ENCODE measurements around the gene NHS.
"Not testable (repeated sequence)": the region's sequence is repeated elsewhere in the genome, so short reads cannot be mapped to it uniquely, and the experiment has no call there.

NHS gene

DNA sequence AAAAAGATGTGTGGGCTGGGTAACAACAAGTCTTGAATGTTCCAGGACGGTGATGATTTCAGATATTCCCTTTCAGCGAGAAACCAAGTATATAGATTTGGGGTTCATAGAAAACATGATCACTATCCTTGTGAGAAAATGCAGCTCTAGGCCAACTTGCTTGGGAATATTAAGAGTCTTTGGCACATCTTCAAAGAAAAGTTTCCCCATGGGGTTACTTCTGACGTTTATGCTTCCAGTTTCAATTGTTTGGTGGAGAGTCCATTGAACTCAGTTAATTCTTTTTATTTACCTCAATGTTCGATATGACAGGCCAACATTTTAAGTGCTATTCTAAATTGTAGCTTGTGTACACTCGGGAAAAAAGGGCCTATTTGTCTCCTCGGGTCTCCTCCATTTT is 126.7 kb downstream of the NHS start:
- DNase-seq, result no peak

- DNase-seq, result not testable (repeated sequence)
These were observed 131.4 kb downstream of the NHS start for GRCh38 chrX:17506352-17506751.

GRCh38 chrX:17511556-17511955 is 136.6 kb downstream of the NHS start:
- DNase-seq, result no peak

- no peak for DNase-seq
These were observed 144.4 kb downstream of the NHS start for GRCh38 chrX:17519358-17519757.

DNA sequence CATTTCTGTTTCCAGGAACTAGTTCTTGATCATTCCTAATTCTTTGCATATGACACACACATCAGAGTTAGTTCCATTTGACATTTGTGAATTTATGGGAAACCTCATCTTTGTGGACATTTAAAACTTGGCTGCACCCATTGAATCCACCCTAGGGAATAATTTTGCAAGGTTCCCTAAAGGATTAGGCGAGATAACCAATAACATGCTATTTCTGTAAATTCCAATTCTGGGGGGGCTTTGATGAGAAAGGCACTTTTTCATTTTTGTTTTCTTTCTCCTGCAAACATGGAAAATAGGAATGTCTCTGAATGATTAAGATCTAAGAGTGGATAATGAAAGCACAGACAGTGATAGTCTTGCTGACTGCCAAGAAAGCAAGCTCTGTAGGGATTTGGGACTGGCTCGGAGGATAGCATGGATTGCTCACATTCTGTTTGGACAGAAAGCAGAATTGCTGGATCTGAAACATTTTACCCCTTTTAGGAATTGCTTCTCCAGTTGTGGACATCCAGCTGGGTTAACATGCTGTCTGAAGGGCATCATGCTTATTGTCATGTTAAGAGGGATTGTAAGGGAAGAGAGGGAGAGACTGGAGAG is 145.1 kb downstream of the NHS start:
- no peak for DNase-seq

- DNase-seq, result no peak
These were observed 147.1 kb downstream of the NHS start for GRCh38 chrX:17521871-17522693.

DNA sequence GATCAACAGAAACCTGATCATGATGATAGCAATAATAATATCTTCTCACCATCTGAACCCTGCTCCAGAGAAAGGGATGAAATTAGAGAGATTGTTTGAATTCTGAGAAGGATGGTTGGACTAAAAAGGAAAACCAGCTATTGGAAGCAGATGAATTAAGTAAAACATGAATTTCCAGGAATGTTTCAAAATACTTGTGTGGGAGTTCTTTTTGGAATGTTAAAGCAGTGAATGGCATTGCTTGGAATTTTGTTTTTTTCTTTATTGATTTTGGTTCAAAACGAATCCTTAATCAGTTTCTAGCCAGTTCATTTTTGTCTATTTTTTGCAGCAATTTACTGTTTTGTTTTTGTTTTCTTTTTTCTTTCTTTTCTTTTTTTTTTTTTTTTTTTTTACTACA is 150.3 kb downstream of the NHS start:
- DNase-seq, result no peak

- no peak for DNase-seq
These were observed 151.0 kb downstream of the NHS start for GRCh38 chrX:17525762-17526555.

- no peak for DNase-seq
These were observed 152.2 kb downstream of the NHS start for GRCh38 chrX:17527135-17527701.

DNA sequence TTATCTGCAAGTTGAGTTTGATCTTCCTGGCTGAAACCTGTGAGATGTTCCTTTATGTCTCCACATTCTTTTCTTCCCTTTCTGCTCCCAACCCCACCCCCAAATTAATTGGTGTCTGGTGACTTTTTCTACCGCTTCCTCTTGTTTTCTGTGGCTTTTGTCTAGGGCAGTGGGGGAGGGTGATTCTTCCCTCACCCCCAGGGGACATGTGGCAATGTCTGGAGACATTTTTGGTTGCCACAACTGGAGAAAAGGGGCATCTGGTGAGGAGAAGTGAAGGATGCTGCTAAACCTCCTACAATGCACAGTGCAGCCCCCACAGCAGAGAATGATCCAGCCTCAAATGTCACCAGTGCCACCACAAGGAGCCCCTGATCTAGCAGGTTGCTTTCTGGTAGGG is 152.9 kb downstream of the NHS start:
- DNase-seq, result no peak

- no peak for DNase-seq
These were observed 154.2 kb downstream of the NHS start for GRCh38 chrX:17529151-17529745.

DNA sequence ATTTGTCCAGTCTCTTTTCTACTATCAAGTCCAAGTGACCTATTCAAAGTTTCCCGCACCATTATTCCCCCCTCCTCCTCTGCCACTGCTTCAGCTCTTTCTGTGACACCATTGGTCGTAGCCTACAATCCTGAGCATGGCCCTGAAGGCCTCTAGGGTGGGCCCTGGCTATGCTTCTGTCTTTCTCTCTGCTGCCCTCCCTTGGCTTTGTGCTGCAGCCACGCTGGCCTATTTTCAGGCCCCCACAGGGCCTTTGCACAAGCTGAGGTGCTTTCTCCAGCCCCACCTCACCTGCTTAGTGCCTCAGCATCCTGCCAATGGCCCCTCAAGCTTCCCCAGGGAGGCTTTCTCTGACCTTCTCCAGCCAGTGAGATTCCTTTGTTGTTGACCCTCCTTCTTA is 156.5 kb downstream of the NHS start:
- DNase-seq, result no peak

DNA sequence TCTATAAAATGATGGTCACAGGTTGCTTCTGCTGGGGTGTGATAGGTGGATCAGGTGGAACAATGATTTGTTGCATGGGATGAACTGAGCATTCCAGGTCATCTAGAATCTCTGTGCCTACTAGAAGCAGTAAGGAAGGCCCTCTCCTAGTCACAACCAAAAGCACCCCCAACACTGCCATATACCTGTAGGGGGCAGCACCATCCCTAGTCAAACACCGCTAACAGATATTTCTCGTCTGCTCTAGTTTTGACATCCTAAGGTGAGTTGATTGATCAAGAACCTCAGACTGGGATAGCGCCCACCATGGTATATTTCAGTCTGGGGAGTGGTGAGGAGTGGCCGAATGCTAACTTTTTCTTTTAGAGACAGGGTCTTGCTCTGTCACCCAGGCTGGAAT is 160.2 kb downstream of the NHS start:
- no peak for DNase-seq

DNA sequence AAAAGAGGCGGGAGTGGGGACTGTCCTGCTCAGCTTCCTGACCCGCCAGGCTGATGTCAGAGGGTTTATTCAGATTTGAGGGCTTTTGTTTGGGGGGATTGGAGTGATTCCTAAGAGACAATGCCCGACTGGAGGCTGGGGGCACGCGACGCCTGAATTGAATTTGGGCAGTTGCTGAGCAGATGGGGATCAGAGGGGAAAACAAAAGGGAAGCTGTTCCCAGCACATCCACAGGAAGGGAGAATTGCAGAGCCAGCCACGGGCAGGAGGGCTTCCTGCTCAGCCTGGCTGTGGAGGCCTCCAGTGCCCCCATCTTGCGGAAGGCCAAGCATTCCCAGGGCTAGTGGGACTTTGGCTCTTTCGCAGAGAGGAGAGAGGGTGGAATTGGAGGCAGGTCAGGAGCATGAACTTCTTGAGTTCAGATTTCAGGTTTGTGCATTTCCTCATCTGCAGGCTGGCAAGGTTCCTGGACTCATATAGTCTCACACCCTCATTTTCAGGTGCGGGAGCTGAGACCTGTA is 162.8 kb downstream of the NHS start:
- no peak for DNase-seq

GRCh38 chrX:17542123-17542522 is 167.1 kb downstream of the NHS start:
- DNase-seq, result no peak

DNA sequence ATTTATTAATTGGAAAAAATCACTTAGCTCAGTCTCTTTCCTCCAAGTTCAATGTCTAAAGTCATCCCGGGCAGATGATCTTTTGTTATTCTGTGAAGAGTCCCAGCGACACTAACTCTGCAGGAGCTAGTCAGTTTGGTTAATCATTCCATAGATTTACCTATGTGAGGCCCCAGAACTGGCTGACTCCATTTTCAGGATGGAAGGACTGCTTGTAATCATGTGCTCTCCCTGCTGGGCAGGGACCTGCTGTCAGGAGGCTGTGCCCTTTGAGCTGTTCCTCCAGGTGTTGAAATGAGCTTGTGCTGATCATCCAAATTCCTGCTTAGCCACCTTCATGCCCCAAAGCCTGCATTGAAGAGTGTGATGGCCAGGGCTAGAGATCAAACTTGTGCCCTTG is 169.8 kb downstream of the NHS start:
- no peak for DNase-seq

DNA sequence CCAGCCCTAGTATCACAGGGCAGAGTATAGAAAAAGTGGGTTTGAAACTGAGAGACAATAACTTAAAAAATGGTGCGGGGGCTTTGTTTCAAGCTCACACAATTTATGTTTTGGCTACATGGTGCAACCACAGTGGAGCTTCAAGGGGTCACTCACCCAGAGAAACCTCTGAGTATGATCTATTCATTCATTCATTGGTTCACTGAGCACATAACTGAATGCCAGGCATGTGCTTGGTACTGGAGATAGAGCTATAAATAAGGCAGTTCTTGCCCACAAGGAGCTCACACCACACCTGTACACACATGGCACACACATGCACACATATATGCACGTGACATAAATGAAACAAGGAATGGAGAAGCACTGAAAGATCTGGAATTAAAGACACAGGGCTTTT is 171.4 kb downstream of the NHS start:
- no peak for DNase-seq

DNA sequence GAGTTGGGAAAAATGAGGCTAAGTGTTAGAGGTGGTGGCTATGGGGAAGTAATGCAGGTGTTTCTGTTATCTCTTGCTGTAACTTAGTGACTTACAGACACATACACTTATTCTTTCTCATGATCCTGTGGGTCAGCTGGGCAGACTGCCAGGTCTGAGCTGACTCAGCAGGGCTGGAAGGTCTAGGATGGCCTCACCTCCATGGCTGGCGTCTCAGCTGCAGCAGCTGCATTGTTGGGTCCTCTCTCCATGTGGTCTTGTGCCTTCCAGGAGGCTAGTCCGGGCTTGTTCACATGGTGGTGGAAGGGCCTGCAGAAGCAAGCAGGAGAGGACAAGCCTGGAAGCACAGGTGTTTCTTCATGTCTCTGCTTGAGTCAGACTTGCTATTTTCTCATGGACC is 172.7 kb downstream of the NHS start:
- DNase-seq, result no peak

- DNase-seq, result no peak
These were observed 174.2 kb downstream of the NHS start for GRCh38 chrX:17549107-17549651.

DNA sequence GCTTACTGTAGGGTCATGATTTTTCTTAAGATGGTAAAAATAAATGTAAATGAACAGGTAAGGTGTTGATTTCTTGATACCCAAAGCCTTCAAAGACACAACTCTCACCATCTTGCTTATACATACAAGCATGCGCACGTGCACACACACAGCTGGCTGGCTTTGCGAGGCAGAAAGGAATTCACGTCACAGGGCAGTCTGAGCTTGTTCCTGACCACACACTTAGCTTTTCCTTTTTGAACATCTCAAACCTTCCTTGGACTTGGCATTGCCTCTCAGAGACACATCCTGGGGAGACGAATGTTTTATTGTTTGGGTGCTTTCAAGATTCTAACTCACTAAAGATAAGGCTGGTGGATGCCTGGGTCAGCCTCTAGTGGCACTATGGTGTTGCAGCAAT is 175.0 kb downstream of the NHS start:
- no peak for DNase-seq

GRCh38 chrX:17552044-17552650 is 177.1 kb downstream of the NHS start:
- DNase-seq, result no peak

DNA sequence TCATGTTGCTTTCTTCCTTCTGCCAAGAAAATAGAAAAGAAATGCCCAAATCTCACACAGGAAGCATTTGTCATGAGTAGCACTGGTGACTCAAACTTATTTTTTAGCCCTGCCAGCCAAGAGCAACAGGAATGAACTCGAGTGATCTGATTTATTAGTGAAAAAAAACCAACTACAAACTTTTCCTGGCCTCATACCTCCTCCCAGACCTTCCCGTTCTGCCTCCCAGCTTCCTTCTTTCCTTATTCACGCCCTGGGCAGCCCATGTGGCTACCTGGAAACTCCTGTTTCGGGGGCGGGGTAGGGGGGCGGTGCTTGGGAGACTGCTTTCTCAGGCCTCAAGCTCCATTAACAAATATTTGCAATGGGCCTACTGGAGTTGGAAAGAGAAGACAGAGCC is 178.5 kb downstream of the NHS start:
- DNase-seq, result no peak

Data from GDM1 (cell line).